Activated CD4-positive, alpha-beta T cell treated with anti-CD3 and anti-CD28 coated beads, Interleukin-2, amount 10 ng/mL, durations not matched to agents 7 days and 5 days (primary cell): Measurements from ENCODE around the gene PNPLA2. TPM values are rescaled to one million over a fixed set of nuclear protein-coding genes. Genes with fewer than 3 reads are reported as not detected.

ENCODE experiments used
- CTCF ChIA-PET: fragments of 350-600 bp; sonication (Branson Sonifier 250); formaldehyde crosslinking; loops from one replicate; lab custom pipeline; 2021; ENCODE audit warnings: antibody characterized with exemption; lab: Charles Lee
- POLR2A ChIA-PET: fragments of 350-600 bp; sonication (Branson Sonifier 250); formaldehyde crosslinking; loops from one replicate; lab custom pipeline; 2021; ENCODE audit warnings: antibody characterized with exemption; lab: Charles Lee
- DNase-seq: peaks from one replicate; pipeline ENCODE4 v3.0.0-alpha.2; 2020
- H3K27ac Mint-ChIP-seq: one replicate; pipeline ENCODE4 v1.8.0; 2021; ENCODE audit warnings: mild to moderate bottlenecking, moderate library complexity, mixed read lengths
- H3K27me3 Mint-ChIP-seq: one replicate; pipeline ENCODE4 v1.8.0; 2021; ENCODE audit warnings: mixed read lengths
- H3K36me3 Mint-ChIP-seq: one replicate; pipeline ENCODE4 v1.8.0; 2021; ENCODE audit warnings: low read depth, mixed read lengths
- H3K4me1 Mint-ChIP-seq: one replicate; pipeline ENCODE4 v1.8.0; 2021; ENCODE audit warnings: mixed read lengths
- H3K4me3 Mint-ChIP-seq: one replicate; pipeline ENCODE4 v1.8.0; 2021; ENCODE audit warnings: mild to moderate bottlenecking, moderate library complexity, mixed read lengths
- H3K9me3 Mint-ChIP-seq: one replicate; pipeline ENCODE4 v1.8.0; 2021; ENCODE audit warnings: mixed read lengths
- total RNA-seq, 2 experiments: library from RNA; stranded (reverse); gene quantifications; one replicate each; pipeline ENCODE4 v1.2.3, GENCODE V29; 2021

PNPLA2 gene
- total RNA-seq, 2 experiments from 2014 or later: 68.9 to 71.9 TPM

DNA sequence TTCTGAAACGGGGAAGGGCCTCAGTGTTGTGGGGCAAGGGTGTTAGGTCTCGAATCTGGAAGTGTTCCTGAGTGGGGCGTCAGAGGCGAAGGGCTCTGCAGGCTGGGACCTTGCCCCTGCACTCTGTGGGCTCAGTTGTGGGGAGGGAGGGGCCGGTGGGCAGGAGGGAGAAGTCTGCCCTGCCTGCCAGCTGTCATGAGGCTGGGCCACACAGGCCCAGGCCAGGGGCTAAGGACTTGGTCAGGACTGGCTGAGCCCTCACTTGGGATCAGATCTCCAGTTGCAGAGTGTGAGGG lies 9.1 kb downstream of the PNPLA2 start, which contains the start of gene CRACR2B:
TSS of gene CRACR2B (plus strand) at position 23 of the 296 bp plus-strand sequence. CDS start 689 bp downstream, outside the sequence.
- ChIA-PET POLR2A (no interaction called here), CTCF (interaction anchor here (1.2 to 1.4 kb wide), 2 partner anchors 15 to 31 kb away, joined by 3 to 4 read pairs; partner anchors contain the start of genes POLR2L and TSPAN4)
- Mint-ChIP-seq H3K4me3 (peak within 1 kb of the TSS; percentile 73), H3K27ac (peak within 1 kb of the TSS; percentile 81), H3K4me1 (peaks cover 37% of the 10 kb centered on the region), H3K36me3 (peaks cover 10% of the 10 kb centered on the region), H3K27me3 (peaks cover 42% of the 10 kb centered on the region), H3K9me3 (no peaks in the 10 kb centered on the region)
- no peak for DNase-seq

DNA sequence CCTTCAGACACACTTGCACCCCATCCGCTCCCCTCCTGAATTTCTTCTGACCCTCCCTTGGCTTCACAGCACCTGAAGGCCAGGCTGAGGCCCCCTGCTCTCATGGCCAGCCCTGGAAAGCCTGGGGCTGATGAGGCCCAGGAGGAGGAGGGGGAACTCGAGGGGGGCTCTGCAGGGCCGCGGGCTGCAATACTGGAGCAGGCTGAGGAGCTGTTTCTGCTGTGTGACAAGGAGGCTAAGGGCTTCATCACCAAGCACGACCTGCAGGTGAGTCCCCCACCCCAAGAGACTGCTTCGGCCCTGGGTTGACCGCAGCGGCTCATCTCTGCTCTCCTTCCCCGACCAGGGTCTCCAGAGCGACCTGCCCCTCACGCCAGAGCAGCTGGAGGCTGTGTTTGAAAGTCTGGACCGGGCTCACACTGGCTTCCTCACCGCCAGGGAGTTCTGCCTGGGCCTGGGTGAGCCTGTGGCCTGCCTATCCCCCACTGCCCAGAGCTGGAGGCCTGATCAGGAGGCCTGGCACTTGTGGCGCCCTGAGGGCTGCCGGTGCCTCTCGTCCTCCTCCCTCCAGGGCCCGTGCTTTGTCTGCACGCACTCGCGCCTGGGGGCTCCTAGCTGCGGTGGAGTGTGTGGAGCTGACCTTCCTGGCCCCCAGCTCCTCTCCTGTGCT lies 9.9 kb downstream of the PNPLA2 start:
- Mint-ChIP-seq H3K27me3 (peaks cover 42% of the 10 kb centered on the region), H3K27ac (no peak overlapping the region), H3K36me3 (peaks cover 7% of the 10 kb centered on the region), H3K4me3 (peak overlapping the region; percentile 70), H3K9me3 (no peaks in the 10 kb centered on the region), H3K4me1 (peaks cover 39% of the 10 kb centered on the region)
- CTCF ChIA-PET: interaction anchor here (1.4 kb wide), 1 partner anchor 14 kb away, joined by 4 read pairs; the partner anchor contains the start of genes POLR2L and TSPAN4
- DNase-seq: no peak
- POLR2A ChIA-PET: no interaction called here

DNA sequence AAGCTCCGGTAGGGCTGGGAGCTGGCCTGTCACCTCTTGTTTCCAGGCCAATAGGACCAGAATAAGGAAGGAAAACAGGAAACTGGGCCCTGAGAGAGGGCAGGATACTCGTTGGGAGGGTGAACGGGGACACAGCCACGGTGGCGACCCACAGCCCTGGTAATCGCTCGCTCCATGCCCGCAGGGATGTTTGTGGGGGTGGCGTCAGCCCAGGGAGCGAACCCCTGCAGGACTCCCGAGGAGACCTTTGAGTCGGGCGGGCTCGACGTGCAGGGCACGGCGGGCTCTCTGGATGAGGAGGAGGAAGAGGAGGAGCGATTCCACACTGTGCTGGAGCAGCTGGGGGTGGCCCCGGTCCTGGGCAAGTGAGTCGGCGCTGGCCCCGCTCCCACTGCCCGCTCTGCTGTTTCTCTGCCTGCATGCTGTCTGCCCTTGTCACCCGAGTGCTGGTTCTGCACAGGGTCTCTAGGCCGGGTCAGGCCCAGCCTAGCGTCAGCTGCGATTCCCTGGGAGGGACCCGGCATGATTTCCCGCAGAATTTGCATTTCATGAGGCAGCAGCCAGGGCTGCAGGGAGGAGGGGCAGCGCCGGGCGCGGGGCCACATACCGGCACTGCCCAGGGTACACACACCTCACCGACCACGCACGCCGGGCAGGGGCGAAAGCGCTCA lies 10.6 kb downstream of the PNPLA2 start:
- H3K27me3 Mint-ChIP-seq: peaks cover 46% of the 10 kb centered on the region
- H3K4me3 Mint-ChIP-seq: no peak overlapping the region
- no peak overlapping the region for H3K27ac Mint-ChIP-seq
- DNase-seq: no peak
- H3K4me1 Mint-ChIP-seq: peaks cover 46% of the 10 kb centered on the region
- H3K9me3 Mint-ChIP-seq: no peaks in the 10 kb centered on the region
- ChIA-PET CTCF (interaction anchor here (1.4 to 2.2 kb wide), 2 partner anchors 10 to 14 kb away, joined by 4 to 6 read pairs; partner anchors contain the start of genes PNPLA2, POLR2L and TSPAN4), POLR2A (no interaction called here)
- H3K36me3 Mint-ChIP-seq: peaks cover 7% of the 10 kb centered on the region

DNA sequence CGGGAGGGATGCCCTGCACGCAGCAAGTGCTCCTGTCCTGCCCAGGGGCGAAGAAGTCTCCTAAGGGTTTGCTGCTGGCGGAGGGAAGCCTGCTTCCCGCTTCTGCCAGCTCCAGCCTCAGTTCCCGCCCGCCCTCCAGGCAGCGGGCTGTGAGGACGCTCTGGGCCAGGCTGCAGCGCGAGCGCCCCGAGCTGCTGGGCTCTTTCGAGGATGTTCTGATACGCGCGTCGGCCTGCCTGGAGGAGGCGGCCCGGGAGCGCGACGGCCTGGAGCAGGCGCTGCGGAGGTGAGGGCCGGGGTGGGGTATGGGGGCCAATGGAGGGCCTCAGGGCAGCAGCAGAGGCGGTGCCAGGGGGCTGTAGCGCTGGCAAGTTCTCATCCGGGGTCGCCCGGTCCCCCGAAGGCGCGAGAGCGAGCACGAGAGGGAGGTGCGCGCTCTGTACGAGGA lies 11.2 kb downstream of the PNPLA2 start:
- DNase-seq: no peak
- POLR2A ChIA-PET: no interaction called here
- Mint-ChIP-seq H3K27ac (no peak overlapping the region), H3K9me3 (no peaks in the 10 kb centered on the region), H3K27me3 (peaks cover 46% of the 10 kb centered on the region), H3K4me1 (peaks cover 46% of the 10 kb centered on the region), H3K36me3 (peaks cover 5% of the 10 kb centered on the region), H3K4me3 (no peak overlapping the region)
- CTCF ChIA-PET: interaction anchor here (1.6 to 2.2 kb wide), 2 partner anchors 10 to 13 kb away, joined by 3 to 6 read pairs; partner anchors contain the start of genes PNPLA2, POLR2L and TSPAN4

DNA sequence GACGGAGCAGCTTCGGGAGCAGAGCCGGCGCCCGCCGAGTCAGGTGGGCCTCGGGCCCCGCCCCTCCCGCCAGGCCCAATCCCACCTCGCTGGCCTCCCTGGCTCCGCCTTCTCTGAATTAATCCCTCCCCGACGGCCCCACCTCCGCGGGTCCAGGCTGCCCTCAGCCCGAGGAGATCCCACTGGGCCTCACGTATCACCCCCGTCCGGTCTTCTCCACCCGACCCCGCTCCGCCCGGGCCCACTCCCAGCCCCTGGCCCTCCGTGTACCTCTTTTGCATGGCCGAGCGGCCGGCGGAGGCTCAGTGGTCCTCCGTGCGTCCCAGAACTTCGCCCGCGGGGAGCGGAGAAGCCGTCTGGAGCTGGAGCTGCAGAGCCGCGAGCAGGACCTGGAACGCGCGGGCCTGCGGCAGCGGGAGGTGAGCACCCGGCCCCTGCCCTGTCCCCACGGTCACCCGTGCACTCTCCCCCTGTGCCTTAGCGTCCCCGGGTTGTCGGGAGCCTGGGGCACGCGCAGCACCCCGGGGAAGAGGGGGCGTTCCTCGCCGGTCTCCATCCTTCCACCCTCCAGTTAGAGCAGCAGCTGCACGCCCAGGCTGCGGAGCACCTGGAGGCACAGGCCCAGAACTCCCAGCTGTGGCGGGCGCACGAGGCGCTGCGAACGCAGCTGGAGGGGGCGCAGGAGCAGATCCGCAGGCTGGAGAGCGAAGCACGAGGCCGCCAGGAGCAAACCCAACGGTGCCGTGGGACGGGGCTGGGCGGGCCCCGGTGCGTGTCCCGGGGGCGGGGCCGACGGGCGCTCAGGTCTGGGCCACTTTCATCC lies 11.8 kb downstream of the PNPLA2 start:
- ChIA-PET POLR2A (no interaction called here), CTCF (interaction anchor here (1.6 to 2.2 kb wide), 2 partner anchors 11 to 12 kb away, joined by 3 to 6 read pairs; partner anchors contain the start of genes PNPLA2, POLR2L and TSPAN4)
- H3K9me3 Mint-ChIP-seq: no peaks in the 10 kb centered on the region
- peaks cover 46% of the 10 kb centered on the region for H3K4me1 Mint-ChIP-seq
- DNase-seq: peak; percentile 46
- no peaks in the 10 kb centered on the region for H3K36me3 Mint-ChIP-seq
- H3K27ac Mint-ChIP-seq: no peak overlapping the region
- H3K27me3 Mint-ChIP-seq: peaks cover 46% of the 10 kb centered on the region
- no peak overlapping the region for H3K4me3 Mint-ChIP-seq

DNA sequence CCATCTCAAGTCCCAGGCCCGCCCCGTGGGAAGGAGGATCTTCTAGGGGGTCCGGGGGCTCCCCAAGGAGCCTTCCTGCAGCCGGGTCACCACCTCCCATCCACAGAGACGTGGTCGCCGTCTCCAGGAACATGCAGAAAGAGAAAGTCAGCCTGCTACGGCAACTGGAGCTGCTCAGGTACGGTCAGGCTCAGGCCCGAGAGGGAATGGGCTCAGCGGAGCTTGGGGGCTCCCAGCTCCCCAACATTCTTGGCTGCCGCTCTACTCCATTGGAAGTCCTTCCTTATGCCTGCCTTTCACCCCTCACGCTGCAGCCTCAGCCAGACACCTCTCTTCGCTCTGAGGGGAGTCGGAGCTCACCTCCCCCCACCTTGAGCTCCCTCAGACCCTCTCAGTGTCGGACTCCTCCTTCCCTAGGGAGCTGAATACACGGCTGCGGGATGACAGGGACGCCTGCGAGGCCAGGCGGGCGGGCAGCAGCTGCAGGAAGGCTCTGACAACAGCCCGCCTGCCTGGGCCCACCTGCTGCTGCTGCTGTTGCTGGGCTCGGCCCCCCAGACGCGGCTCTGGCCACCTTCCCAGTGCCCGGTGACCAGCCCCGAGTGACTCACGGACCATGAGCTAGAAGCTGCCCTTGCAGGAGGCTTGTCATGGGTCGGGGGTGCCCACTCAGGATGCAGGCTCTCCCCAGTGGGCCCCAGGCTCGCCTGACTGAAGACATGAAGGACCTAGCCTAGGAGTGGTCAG lies 12.6 kb downstream of the PNPLA2 start:
- ChIA-PET POLR2A (no interaction called here), CTCF (interaction anchor here (1.1 to 5.5 kb wide), 5 partner anchors 10 to 22 kb away, joined by 3 to 19 read pairs (median 6); partner anchors contain the start of genes PNPLA2, POLR2L and TSPAN4)
- Mint-ChIP-seq H3K27ac (no peak overlapping the region), H3K4me1 (peaks cover 45% of the 10 kb centered on the region), H3K9me3 (no peaks in the 10 kb centered on the region), H3K4me3 (peak overlapping the region; percentile 34), H3K36me3 (no peaks in the 10 kb centered on the region), H3K27me3 (peaks cover 46% of the 10 kb centered on the region)
- DNase-seq: no peak

DNA sequence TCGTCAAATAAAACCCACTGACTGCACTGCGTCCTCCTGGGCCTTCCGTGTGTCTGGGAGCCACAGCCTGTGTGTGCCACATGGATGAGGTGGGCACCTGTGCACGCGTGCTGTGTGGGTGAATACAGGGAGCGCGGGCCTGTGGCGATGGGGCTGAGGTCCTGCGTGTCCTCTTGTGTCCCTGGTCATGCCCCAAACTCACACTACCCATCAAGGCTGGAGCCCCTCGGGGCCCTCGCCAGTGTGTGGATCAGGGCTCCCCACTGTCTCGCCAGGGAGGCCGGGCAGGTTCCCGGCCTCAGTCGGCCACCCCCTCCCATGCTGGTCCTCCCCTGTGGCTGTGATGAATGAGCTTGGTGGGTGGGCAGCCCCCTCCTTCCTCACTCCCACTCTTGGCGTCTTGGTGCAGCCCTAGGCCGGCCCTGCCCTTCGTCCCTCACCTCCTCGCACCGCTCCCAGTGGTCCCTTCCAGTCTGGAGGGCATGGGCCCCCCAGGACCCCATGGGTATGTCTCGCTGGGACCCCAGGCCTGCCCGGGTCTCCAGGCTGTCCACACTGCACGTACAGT lies 13.3 kb downstream of the PNPLA2 start:
- CTCF ChIA-PET: interaction anchor here (1.1 to 5.5 kb wide), 4 partner anchors 9 to 23 kb away, joined by 3 to 19 read pairs (median 6); no protein-coding TSS in a partner anchor
- Mint-ChIP-seq H3K27me3 (peaks cover 46% of the 10 kb centered on the region), H3K9me3 (no peaks in the 10 kb centered on the region), H3K4me1 (peaks cover 41% of the 10 kb centered on the region), H3K4me3 (peak overlapping the region; percentile 34), H3K36me3 (no peaks in the 10 kb centered on the region), H3K27ac (no peak overlapping the region)
- DNase-seq: no peak
- POLR2A ChIA-PET: no interaction called here

DNA sequence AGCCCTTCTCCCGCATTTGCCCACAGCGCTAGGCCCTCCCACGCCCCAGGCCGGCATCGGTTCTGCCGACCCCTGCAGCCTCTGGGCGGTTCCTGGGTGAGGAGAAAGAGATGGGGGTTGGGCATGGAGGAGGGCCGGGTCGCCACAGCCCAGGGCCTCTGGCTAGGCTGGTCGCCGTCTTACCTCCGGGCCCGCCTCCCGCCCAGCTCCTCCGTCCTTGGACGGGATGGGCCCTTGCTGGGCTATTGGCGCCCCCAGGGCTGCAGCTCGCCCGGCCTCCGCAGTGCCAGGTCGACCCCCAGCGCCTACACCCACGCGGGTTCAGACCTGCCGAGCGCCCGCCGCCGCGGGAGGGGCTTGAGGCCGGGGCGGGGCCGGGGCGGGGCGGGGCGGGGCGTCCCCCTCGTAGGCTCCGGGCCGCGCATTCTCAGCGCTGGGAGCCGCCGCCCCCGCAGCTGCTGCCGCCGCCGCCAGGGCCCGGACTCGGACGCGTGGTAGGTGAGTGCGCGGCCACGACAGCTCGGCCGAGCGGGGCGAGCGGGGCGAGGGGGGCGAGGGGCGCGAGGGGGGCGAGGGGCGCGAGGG lies 13.9 kb downstream of the PNPLA2 start, which contains the start of gene CD151:
TSS of gene CD151 (plus strand) at position 424 of the 585 bp plus-strand sequence. CDS start 3,118 bp downstream, outside the sequence.
- DNase-seq: peak; percentile 51
- Mint-ChIP-seq H3K27ac (no peak within 1 kb of the TSS), H3K9me3 (no peaks in the 10 kb centered on the region), H3K27me3 (peaks cover 43% of the 10 kb centered on the region), H3K4me1 (peaks cover 38% of the 10 kb centered on the region), H3K36me3 (no peaks in the 10 kb centered on the region), H3K4me3 (peak within 1 kb of the TSS; percentile 67)
- POLR2A ChIA-PET: no interaction called here
- CTCF ChIA-PET: interaction anchor here (1.1 to 5.5 kb wide), 4 partner anchors 9 to 24 kb away, joined by 3 to 19 read pairs (median 6); no protein-coding TSS in a partner anchor

DNA sequence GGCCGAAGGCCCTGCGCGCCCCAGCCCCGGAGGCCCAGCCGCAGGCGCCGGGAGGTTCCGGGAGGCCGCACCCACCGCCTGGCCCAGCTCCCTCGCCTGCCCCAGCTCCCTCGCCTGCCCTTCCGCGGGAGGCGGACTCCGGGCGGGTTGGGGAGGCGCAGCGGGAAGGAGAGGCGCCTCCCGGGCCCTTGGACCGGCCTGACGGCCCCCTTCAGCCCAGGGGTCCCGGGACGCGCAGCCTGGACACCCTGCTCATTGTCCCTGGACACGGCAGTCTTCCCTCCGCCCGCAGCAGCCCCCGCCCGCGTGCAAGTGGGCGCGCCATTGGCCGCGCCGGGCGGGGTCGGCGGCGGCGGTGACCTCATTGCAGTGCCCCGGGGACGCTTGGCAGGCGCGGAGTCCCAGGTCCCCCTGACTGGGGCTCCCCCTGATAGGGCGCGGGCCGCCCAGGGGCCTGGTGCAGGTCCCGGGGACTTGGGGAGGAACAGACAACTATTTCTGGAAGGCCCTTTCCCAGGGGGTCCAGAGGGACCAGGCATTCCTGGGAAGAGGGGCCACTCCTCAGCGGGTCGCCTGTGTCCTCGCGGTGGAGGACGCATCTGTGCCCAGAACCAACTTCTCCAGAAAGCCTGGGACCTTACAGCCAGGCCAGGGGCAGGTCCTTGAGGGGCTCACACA lies 14.5 kb downstream of the PNPLA2 start:
- CTCF ChIA-PET: interaction anchor here (1.3 to 5.5 kb wide), 4 partner anchors 8 to 21 kb away, joined by 3 to 19 read pairs (median 5); no protein-coding TSS in a partner anchor
- Mint-ChIP-seq H3K36me3 (no peaks in the 10 kb centered on the region), H3K4me1 (peaks cover 32% of the 10 kb centered on the region), H3K27me3 (peaks cover 37% of the 10 kb centered on the region), H3K27ac (no peak overlapping the region), H3K4me3 (peak overlapping the region; percentile 67), H3K9me3 (no peaks in the 10 kb centered on the region)
- POLR2A ChIA-PET: no interaction called here
- DNase-seq: peak; percentile 29

DNA sequence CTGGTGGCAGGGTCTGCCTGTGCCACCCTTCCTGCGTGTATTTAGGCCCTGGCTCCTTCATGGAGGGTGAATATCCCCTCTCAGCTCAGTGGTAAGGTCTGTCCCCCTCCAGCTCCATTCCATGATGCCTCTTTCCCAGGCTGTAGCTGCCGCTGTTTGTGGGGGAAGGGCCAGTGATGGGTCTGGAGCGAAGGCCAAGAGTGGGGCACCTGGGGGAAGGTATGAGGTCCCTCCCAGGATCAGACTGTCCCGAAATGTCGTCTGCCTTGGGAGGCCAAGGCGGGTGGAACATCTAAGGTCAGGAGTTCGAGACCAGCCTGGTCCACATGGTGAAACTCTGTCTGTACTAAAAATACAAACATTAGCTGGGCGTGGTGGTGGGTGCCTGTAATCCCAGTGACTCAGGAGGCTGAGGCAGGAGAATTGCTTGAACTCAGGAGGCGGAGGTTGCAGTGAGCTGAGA lies 15.2 kb downstream of the PNPLA2 start:
- ChIA-PET POLR2A (no interaction called here), CTCF (interaction anchor here (1.1 to 5.5 kb wide), 3 partner anchors 14 to 36 kb away, joined by 3 to 19 read pairs (median 3); no protein-coding TSS in a partner anchor)
- peaks cover 27% of the 10 kb centered on the region for H3K4me1 Mint-ChIP-seq
- H3K4me3 Mint-ChIP-seq: peak overlapping the region; percentile 67
- no peak for DNase-seq
- no peaks in the 10 kb centered on the region for H3K9me3 Mint-ChIP-seq
- H3K27ac Mint-ChIP-seq: no peak overlapping the region
- H3K36me3 Mint-ChIP-seq: peaks cover 2% of the 10 kb centered on the region
- peaks cover 30% of the 10 kb centered on the region for H3K27me3 Mint-ChIP-seq
